Neural crest cell (in vitro differentiated cells): ENCODE data around the gene SNX10. TPM values are rescaled to one million over a fixed set of nuclear protein-coding genes. Genes with fewer than 3 reads are reported as not detected.

Experiments used
- DNase-seq: peaks from one replicate; pipeline ENCODE4 v3.0.0; 2021; ENCODE audit warnings: low read depth, mixed read lengths, low spot score
- H3K27ac Mint-ChIP-seq: one replicate; pipeline ENCODE4 v1.8.0; 2021; ENCODE audit warnings: mild to moderate bottlenecking, mixed read lengths; ENCODE audit not compliant: unreplicated experiment
- H3K27me3 Mint-ChIP-seq: 2 replicates; pipeline ENCODE4 v1.8.0; 2021; ENCODE audit warnings: low read depth, mild to moderate bottlenecking, mixed read lengths
- H3K36me3 Mint-ChIP-seq: 2 replicates; pipeline ENCODE4 v1.8.0; 2021; ENCODE audit warnings: low read depth, mild to moderate bottlenecking, mixed read lengths
- H3K4me1 Mint-ChIP-seq: 2 replicates; pipeline ENCODE4 v1.8.0; 2021; ENCODE audit warnings: mixed read lengths
- H3K4me3 Mint-ChIP-seq: one replicate; pipeline ENCODE4 v1.8.0; 2021; ENCODE audit warnings: mild to moderate bottlenecking, mixed read lengths
- H3K9me3 Mint-ChIP-seq: 2 replicates; pipeline ENCODE4 v1.8.0; 2021; ENCODE audit warnings: mixed read lengths
- total RNA-seq: library from RNA; stranded (reverse); gene quantifications from 2 replicates; pipeline ENCODE4 v1.2.1, GENCODE V29; 2021
- TF ChIP-seq, protein P1 (sequence below): fragments of 200-600 bp; sonication (generic); conservative IDR thresholded peaks from 2 replicates; pipeline ENCODE4 v1.5.0; 2021; ENCODE audit warnings: antibody characterized with exemption, mild to moderate bottlenecking

SNX10 gene
- total RNA-seq, 1 donor from 2014 or later = 5.0 TPM

DNA sequence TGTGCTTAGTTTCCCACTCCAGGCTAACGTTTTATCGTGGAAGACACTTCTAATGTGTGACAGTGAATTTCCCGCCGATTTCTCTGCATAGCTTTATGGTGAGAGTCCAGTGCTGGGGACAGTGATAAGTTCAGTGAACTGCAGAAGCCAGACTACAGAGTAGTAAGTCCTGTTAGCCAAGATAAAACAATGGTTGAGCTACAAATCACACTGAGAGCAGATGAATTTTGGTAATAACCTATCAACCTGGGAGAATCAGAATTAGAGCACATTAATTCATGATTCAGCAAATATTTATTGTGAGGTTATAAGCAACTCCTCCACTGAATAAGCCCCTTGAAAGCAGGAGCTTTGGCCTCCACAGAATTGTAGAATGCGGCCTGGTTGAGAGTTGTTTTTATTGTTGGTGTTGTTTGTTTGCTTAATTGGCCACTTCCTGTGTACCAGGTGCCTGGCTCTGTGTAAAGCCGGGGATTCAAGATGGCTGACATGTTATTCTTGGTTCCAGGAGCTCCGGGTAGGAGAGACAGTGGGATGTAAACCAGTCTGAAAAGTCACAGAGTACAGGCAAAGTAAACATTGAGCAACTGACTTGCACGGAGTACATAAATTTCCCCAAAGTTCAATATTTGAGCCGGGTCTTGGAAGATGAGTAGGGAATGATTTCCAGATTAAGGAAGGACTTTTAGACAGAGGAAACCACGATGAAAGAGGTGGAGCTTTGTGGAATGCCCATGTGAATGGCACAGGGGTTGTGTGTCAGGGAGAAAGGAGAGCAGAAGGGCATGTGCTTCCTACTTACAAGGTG, 112.7 kb downstream of the SNX10 start:
- DNase-seq = no peak
- H3K36me3 Mint-ChIP-seq = peaks cover 12% of the 10 kb centered on the region
- H3K27me3 Mint-ChIP-seq = no peaks in the 10 kb centered on the region
- H3K9me3 Mint-ChIP-seq = peaks cover 8% of the 10 kb centered on the region
- H3K4me3 Mint-ChIP-seq = no peak overlapping the region
- no peak overlapping the region for H3K27ac Mint-ChIP-seq
- TF ChIP-seq, protein P1, sequence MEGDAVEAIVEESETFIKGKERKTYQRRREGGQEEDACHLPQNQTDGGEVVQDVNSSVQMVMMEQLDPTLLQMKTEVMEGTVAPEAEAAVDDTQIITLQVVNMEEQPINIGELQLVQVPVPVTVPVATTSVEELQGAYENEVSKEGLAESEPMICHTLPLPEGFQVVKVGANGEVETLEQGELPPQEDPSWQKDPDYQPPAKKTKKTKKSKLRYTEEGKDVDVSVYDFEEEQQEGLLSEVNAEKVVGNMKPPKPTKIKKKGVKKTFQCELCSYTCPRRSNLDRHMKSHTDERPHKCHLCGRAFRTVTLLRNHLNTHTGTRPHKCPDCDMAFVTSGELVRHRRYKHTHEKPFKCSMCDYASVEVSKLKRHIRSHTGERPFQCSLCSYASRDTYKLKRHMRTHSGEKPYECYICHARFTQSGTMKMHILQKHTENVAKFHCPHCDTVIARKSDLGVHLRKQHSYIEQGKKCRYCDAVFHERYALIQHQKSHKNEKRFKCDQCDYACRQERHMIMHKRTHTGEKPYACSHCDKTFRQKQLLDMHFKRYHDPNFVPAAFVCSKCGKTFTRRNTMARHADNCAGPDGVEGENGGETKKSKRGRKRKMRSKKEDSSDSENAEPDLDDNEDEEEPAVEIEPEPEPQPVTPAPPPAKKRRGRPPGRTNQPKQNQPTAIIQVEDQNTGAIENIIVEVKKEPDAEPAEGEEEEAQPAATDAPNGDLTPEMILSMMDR = no peak
- peaks cover 10% of the 10 kb centered on the region for H3K4me1 Mint-ChIP-seq

DNA sequence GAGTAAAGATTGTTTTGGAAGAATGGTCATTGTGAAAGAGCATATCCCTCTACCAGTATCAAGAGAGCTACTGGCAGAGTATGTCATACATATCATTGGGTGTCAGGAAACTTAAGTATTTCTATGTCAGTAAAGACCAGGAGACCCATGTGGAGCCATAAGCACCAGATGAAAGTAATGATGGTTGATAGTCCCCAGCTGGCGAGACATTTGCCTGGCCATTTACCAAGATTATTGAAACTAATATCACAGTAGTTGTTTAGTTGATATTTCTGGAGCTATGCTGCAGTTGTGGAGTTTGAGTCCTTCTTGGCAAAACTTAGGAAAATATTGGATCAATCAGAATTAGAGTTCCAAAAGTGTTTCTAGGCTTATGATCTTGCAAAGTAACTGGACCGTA, 114.8 kb downstream of the SNX10 start:
- Mint-ChIP-seq H3K9me3 (peaks cover 8% of the 10 kb centered on the region), H3K4me3 (no peak overlapping the region), H3K27me3 (no peaks in the 10 kb centered on the region), H3K4me1 (peaks cover 8% of the 10 kb centered on the region), H3K36me3 (peaks cover 12% of the 10 kb centered on the region), H3K27ac (no peak overlapping the region)
- TF ChIP-seq, protein P1 = no peak
- no peak for DNase-seq

DNA sequence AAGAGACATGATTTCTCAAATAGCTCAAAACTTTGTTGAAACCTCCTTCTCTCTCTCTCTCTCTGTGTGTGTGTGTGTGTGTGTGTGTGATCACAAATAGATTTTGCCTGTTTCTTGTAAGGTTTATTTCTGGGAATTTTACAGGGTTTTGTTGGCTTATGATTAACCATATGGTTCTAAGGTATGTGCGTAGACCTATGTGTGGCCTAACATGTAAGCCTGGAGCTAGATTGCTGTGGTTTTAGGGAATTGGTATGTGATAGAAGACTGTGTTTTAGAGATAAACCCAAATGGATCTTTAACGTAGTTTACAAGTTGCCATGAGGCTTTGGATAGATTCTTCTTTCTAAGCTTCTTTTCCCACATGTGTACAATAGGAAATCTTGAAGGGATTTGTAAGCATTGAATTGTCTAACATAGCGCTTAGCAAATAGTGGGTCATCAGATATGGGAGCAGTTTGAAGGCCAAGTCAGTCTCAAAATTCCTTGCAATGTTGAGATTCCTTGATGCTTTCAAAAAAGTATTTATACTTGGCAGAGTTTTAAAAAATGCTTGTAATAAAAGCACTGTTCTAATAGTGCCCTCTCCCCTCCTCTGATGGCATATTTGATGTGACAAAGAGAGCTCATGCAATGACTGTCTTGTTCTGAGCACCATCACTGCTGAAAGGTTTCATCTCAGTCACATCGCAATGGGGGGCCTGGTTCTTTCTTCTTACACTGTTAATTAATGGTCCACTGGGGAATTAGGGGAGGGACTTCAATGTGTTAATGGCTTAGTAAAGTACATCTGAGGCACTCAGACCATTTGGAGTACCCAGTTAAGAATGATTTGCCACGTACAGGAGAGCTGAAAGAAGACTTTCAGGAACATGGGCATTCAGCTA, 118.2 kb downstream of the SNX10 start:
- TF ChIP-seq, protein P1 = no peak
- no peak for DNase-seq
- Mint-ChIP-seq H3K9me3 (peaks cover 8% of the 10 kb centered on the region), H3K4me1 (peaks cover 8% of the 10 kb centered on the region), H3K27me3 (no peaks in the 10 kb centered on the region), H3K36me3 (peaks cover 12% of the 10 kb centered on the region), H3K27ac (no peak overlapping the region), H3K4me3 (no peak overlapping the region)

DNA sequence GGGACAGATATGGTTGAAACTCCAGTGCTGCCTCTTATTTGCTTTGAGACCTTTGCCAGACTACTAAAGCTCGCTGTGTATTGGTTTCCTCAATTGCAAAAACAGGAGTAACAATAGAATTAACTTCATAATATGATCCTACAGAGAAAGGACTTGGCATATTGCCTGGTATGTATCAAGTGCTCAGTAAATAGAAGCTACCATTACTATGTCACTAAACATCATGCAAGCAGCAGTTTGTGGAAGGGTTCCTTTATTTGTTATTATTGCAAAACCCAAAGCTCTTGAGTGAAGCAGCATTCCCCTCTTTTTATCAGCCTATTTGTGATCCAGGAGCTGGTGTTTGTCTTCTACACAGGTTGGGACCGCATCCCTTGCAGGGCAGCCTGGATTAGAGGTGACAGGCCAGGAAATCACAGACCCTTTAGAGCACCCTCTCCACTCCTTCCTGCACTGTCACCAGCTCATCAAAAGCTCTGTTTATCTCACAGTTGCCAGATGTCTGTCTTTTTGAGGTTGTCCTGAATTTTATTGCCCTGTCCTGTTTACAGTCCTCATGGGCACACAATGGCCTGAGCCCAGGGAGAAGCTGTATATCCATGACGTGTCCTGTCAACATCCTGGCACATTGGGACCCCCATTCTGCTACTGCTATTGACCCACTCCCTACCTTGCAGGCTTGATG, 121.5 kb downstream of the SNX10 start:
- DNase-seq = no peak
- Mint-ChIP-seq H3K36me3 (peaks cover 3% of the 10 kb centered on the region), H3K4me3 (no peak overlapping the region), H3K27ac (peak overlapping the region; percentile 48), H3K27me3 (no peaks in the 10 kb centered on the region), H3K9me3 (peaks cover 2% of the 10 kb centered on the region), H3K4me1 (peaks cover 8% of the 10 kb centered on the region)
- TF ChIP-seq, protein P1 = no peak

DNA sequence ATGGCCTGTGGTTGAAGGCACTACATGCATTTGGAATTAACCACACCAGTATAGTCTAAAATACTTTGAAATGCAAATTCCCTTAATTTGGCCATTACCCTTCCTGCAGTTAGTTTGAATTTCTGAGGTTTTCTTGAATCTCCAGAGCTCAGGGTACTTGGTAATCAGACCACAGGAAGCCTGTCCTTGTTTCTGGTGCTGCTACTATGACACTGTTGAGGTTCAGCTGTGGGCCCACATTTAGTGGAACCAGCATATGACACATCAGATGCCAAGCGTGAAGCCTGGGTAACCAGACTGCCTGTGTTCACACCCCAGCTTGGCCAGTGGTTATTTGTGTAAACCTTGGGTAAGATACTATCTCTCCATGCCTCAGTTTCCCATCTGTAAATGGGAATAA, 124.3 kb downstream of the SNX10 start:
- no peak overlapping the region for H3K27ac Mint-ChIP-seq

More for the DNA sequence above, 124.3 kb downstream of the SNX10 start:
- Mint-ChIP-seq H3K36me3 (peaks cover 3% of the 10 kb centered on the region), H3K4me3 (no peak overlapping the region), H3K4me1 (peaks cover 4% of the 10 kb centered on the region), H3K27me3 (no peaks in the 10 kb centered on the region), H3K9me3 (no peaks in the 10 kb centered on the region)
- no peak for DNase-seq
- TF ChIP-seq, protein P1 = no peak
